Right lobe of liver (tissue), 6 donors: ENCODE results near the gene SCGB2B2. TPM values are rescaled to one million over a fixed set of nuclear protein-coding genes. Genes with fewer than 3 reads are reported as not detected.

Source experiments
- ATAC-seq, 4 donors: fragments of 200-7000 bp; cut with Tn5 transposase; one replicate each; pipeline ENCODE4 v1.9.1; 2020; ENCODE audit warnings: mild to moderate bottlenecking in 4 of 4, moderate library complexity in 4 of 4
- DNase-seq, 3 donors: peaks; one replicate each; pipeline ENCODE4 v3.0.0-alpha.2; 2020
- H3K27ac ChIP-seq, 3 donors: fragments of 200-600 bp; one replicate each; pipeline ENCODE4 v1.8.0; 2022
- H3K27me3 ChIP-seq, 2 donors: fragments of 200-600 bp; one replicate each; pipeline ENCODE4 v1.8.0; 2022
- H3K36me3 ChIP-seq, 4 donors: fragments of 200-600 bp; sonication (generic) in 1 of 4; one replicate each; pipeline versions ENCODE4 v1.5.1 to v1.8.0; 2017 to 2022; ENCODE audit warnings: control low read depth in 1 of 4
- H3K4me1 ChIP-seq, 4 donors: fragments of 200-600 bp; sonication (generic) in 1 of 4; one replicate each; pipeline versions ENCODE4 v1.5.1 to v1.8.0; 2017 to 2022; ENCODE audit warnings: control low read depth in 1 of 4
- H3K4me3 ChIP-seq, 3 donors: fragments of 200-600 bp; one replicate each; pipeline ENCODE4 v1.8.0; 2022
- H3K9me3 ChIP-seq, 4 donors: fragments of 200-600 bp; sonication (generic) in 1 of 4; one replicate each; pipeline versions ENCODE4 v1.5.1 to v1.8.0; 2017 to 2022; ENCODE audit warnings: control low read depth in 1 of 4
- CTCF ChIP-seq, 4 donors: fragments of 200-600 bp in 3 of 4; fragments of 450-650 bp in 1 of 4; IDR thresholded peaks; one replicate each; pipeline versions ENCODE4 v1.5.1 to v1.8.0; 2016 to 2022; ENCODE audit warnings: antibody characterized with exemption in 4 of 4, mild to moderate bottlenecking in 2 of 4
- POLR2A ChIP-seq: fragments of 450-650 bp; IDR thresholded peaks from one replicate; pipeline ENCODE4 v1.6.1; 2017; ENCODE audit warnings: antibody characterized with exemption, mild to moderate bottlenecking
- WGBS: methylation state at CpG from one replicate; pipeline ENCODE4 v1.1.6; 2018; ENCODE audit warnings: low coverage, low lambda C conversion rate; ENCODE audit not compliant: insufficient coverage; ENCODE audit errors: missing lambda C conversion rate; 5-methylcytosine and 5-hydroxymethylcytosine counted together
- intact Hi-C, 2 donors: fragments of 100-400 bp; cut with DNase I; formaldehyde crosslinking; loops; one replicate each; pipeline versions ENCODE4 v1.11.2 to v1.14.1; 2022
- total RNA-seq, 6 experiments: library from RNA; depleted of rRNA in 2 of 6; stranded (reverse); fragments of >200 nt in 2 of 6; fragmentation: NEBNext Ultra II Directional in 3 of 6; extraction: Animal tissue kit (Norgen Biotek cat#: 25700) in 3 of 6; gene quantifications; one replicate each; pipeline versions ENCODE4 v1.1.0 to v1.2.4, GENCODE V29; 2016 to 2023
- donor health status: DM: no; HTN: yes; CAD: no.
- donor health status: DM: no; HTN: no; CAD: no.
- donor health status: DM: no; HTN: no; CAD: no.
- donor health status: DM: no; HTN: yes; CAD: no.
- donor health status: DM: no; HTN: yes; CAD: no.

SCGB2B2 gene
- total RNA-seq, 6 experiments from 2014 or later: 0.20 to 0.68 (median 0.39) TPM

DNA sequence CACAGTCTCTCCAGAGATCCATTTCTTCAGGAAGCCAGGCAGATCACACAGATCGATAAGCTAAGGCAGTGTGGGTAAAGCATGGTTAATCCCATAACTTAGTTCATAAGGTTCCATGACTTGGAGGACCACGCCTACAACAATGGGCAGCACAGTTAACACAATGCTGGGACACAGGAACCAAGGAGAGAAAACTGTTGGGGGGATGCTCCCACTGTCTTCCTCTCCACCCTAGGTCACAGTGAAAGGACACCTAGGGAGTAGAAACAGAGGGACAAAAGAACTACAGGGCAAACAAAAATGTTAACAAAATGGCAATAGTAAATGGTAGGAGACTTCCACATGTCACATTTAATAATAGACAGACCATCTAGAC, 36.3 kb upstream of the SCGB2B2 start:
- H3K9me3 ChIP-seq: peaks cover 0 to 6% (median 0%) of the 10 kb centered on the region in 4 donors
- no peak for DNase-seq
- H3K36me3 ChIP-seq: no peaks in the 10 kb centered on the region
- H3K4me1 ChIP-seq: no peaks in the 10 kb centered on the region
- no peak overlapping the region for H3K27ac ChIP-seq
- no peak overlapping the region for H3K4me3 ChIP-seq
- H3K27me3 ChIP-seq: no peaks in the 10 kb centered on the region
- 83% methylated on average over 2 of the region's 2 CpGs for WGBS
- intact Hi-C loops: loop anchor here (5.0 to 10.0 kb wide), 4 partner anchors 76 to 216 kb away; no protein-coding TSS in a partner anchor
- no peak for ATAC-seq
- no peak for TF ChIP-seq CTCF (IDR thresholded peaks at IDR 0.05)

- TF ChIP-seq POLR2A (no peak), CTCF (IDR thresholded peaks at IDR 0.05) (peak; percentile 77 to 94 (median 82))
- no peaks in the 10 kb centered on the region for H3K36me3 ChIP-seq
- intact Hi-C loops: loop anchor here (5.0 to 10.0 kb wide), 4 partner anchors 75 to 215 kb away; no protein-coding TSS in a partner anchor
- H3K27ac ChIP-seq: no peak overlapping the region
- H3K4me1 ChIP-seq: no peaks in the 10 kb centered on the region
- H3K27me3 ChIP-seq: no peaks in the 10 kb centered on the region
- ATAC-seq: peak; percentile 85 to 97 (median 90)
- WGBS: 38% methylated on average over 11 of the region's 11 CpGs
- DNase-seq: peak in 1 of 3 donors; percentile 68
- peaks cover 0 to 6% (median 0%) of the 10 kb centered on the region in 4 donors for H3K9me3 ChIP-seq
- H3K4me3 ChIP-seq: no peak overlapping the region
Observed at GRCh38 chr19:34712395-34713261, 35.7 kb upstream of the SCGB2B2 start.

DNA sequence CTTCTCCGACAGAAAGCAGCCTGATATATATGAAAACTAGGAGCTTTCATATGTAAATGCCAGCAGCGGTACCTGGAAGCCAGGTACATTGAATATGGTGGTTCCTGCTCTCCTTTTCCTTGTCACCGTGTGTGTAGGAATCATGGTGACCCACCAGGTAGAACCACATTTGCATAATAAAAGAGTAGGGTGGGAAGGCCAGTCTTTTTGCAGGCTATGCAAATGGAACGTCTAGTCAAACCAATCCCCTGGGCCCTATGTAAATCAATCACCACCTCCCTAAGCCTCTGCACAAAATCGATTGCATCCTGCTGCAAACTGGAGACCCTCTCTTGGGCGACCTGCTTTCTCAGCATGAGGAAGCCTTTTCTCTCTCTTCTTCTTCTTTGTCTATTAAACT, 34.9 kb upstream of the SCGB2B2 start:
- WGBS: 59% methylated on average over 6 of the region's 6 CpGs

GRCh38 chr19:34707661-34708060, 30.7 kb upstream of the SCGB2B2 start:
- DNase-seq: no peak
- no peak for ATAC-seq
- TF ChIP-seq POLR2A: no peak
- no peak for TF ChIP-seq CTCF (IDR thresholded peaks at IDR 0.05)
- H3K9me3 ChIP-seq: no peaks in the 10 kb centered on the region
- no peaks in the 10 kb centered on the region for H3K27me3 ChIP-seq
- H3K4me1 ChIP-seq: no peaks in the 10 kb centered on the region
- H3K27ac ChIP-seq: no peak overlapping the region
- no peak overlapping the region for H3K4me3 ChIP-seq
- no CpG with 5 or more reads among the region's 2 CpGs for WGBS
- intact Hi-C loops: no loop called here
- no peaks in the 10 kb centered on the region for H3K36me3 ChIP-seq

More for the DNA sequence above, 34.9 kb upstream of the SCGB2B2 start:
- no peak overlapping the region for H3K27ac ChIP-seq
- intact Hi-C loops: loop anchor here (5.0 to 10.0 kb wide), 4 partner anchors 75 to 215 kb away; no protein-coding TSS in a partner anchor
- TF ChIP-seq POLR2A (no peak), CTCF (IDR thresholded peaks at IDR 0.05) (no peak)
- H3K4me3 ChIP-seq: no peak overlapping the region
- H3K4me1 ChIP-seq: no peaks in the 10 kb centered on the region
- DNase-seq (no peak), ATAC-seq (no peak)
- no peaks in the 10 kb centered on the region for H3K27me3 ChIP-seq
- peaks cover 0 to 6% (median 0%) of the 10 kb centered on the region in 4 donors for H3K9me3 ChIP-seq
- H3K36me3 ChIP-seq: no peaks in the 10 kb centered on the region
